ENCODE results near the gene MYLK. TPM values are rescaled to one million over a fixed set of nuclear protein-coding genes. Genes with fewer than 3 reads are reported as not detected.

Gene MYLK
- total and polyA plus RNA-seq, 9 of the 15 experiments (the other 6 are each of a cell fraction or from before 2014, with no cell fraction given): 0.11 to 0.53 (median 0.18) TPM; not detected in 2

DNA sequence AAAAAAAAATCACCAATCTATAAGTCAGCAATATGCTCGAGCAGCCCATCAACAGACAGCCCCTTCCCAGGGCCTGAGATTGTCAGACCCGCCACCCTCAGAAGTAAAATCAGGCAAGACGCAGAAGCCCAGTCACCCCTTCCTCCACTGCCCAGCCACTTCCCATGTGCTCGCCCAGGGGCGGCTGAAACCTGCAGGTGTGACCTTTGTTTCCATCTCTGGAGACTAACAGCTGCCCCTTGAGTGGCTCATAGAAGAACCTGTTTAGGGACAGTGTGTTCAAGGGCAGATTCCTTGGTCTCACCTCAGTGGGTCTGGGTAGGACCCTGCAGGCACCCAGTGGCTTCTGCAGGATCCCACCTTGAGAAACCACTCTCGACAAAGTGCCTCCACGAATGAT lies 105.6 kb downstream of the MYLK start:
- H3K4me3 ChIP-seq: no peak overlapping the region
- no peaks in the 10 kb centered on the region for H3K9me3 ChIP-seq (replicated peaks; ENCODE audit: control insufficient read depth, insufficient read depth, low read depth, low read length)
- H3K27me3 ChIP-seq (ENCODE audit: control insufficient read depth in 2 of 2, insufficient read depth in 2 of 2, low read length in 2 of 2): peaks cover 0 to 26% of the 10 kb centered on the region in 2 experiments; a peak in 2 of 5 replicates
- no peak for FAIRE-seq
- ChIA-PET POLR2A (no interaction called here), CTCF (ENCODE audit: low intra/inter-chr PET ratio) (no interaction called here)
- no peak overlapping the region for H3K9ac ChIP-seq (ENCODE audit: insufficient read depth in 1 of 2, low read depth in 2 of 2, low read length in 2 of 2)
- H3K27ac ChIP-seq (ENCODE audit: extremely low read depth, low read depth, low read length): no peak overlapping the region
- no peak overlapping the region for H3K4me2 ChIP-seq (ENCODE audit: insufficient read depth, low read length)
- intact Hi-C loops (cut with micrococcal nuclease): no loop called here
- no TSS peak for BruUV-seq (replicated peaks)
- no peaks in the 10 kb centered on the region for H3K4me1 ChIP-seq (replicated peaks in 1 of 2; ENCODE audit: control insufficient read depth in 2 of 2, insufficient read depth in 2 of 2, low read length in 2 of 2)
- 0% methylated on average over 4 of the region's 7 CpGs for whole genome bisulfite sequencing (ENCODE audit: insufficient coverage, low coverage, missing lambda C conversion rate)
- H3K79me2 ChIP-seq (ENCODE audit: control insufficient read depth, insufficient read depth, low read length): no peaks in the 10 kb centered on the region
- no peaks in the 10 kb centered on the region for H3K9me1 ChIP-seq (ENCODE audit: control insufficient read depth, insufficient read depth, low read length)
- no peak for DNase-seq (ENCODE audit: extremely low read depth in 1 of 4, low spot score in 3 of 4)
- in situ Hi-C loops (cut with MboI): no loop called here
- no peaks in the 10 kb centered on the region for H4K20me1 ChIP-seq (replicated peaks; ENCODE audit: control insufficient read depth, insufficient read depth, low read length)
- no peaks in the 10 kb centered on the region for H3K36me3 ChIP-seq (ENCODE audit: control insufficient read depth, insufficient read depth, low read length)
- H2AFZ ChIP-seq (ENCODE audit: low read depth, low read length): no peak overlapping the region
- ATAC-seq: no peak
- TF ChIP-seq RBM15 (IDR thresholded peaks at IDR 0.05; ENCODE audit: insufficient read depth, low read length) (no peak), TCF3 (CRISPR knock-in tag; IDR thresholded peaks at IDR 0.05) (no peak), NR3C1 (CRISPR knock-in tag; IDR thresholded peaks at IDR 0.05) (no peak), KDM2B (CRISPR knock-in tag; IDR thresholded peaks at IDR 0.05) (no peak), ARHGAP35 (IDR thresholded peaks at IDR 0.05; ENCODE audit: partially characterized antibody) (no peak), KLF16 (IDR thresholded peaks at IDR 0.05) (no peak), ZNF766 (CRISPR knock-in tag; conservative IDR thresholded peaks at IDR 0.05) (no peak), ESRRB (CRISPR knock-in tag; IDR thresholded peaks at IDR 0.05; ENCODE audit: borderline replicate concordance) (no peak)
- TF ChIP-seq, protein P1, sequence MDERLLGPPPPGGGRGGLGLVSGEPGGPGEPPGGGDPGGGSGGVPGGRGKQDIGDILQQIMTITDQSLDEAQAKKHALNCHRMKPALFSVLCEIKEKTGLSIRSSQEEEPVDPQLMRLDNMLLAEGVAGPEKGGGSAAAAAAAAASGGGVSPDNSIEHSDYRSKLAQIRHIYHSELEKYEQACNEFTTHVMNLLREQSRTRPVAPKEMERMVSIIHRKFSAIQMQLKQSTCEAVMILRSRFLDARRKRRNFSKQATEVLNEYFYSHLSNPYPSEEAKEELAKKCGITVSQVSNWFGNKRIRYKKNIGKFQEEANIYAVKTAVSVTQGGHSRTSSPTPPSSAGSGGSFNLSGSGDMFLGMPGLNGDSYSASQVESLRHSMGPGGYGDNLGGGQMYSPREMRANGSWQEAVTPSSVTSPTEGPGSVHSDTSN (CRISPR knock-in tag; IDR thresholded peaks at IDR 0.05; ENCODE audit: low read depth): no peak
- TF ChIP-seq, protein P1 (tag; conservative IDR thresholded peaks at IDR 0.05; ENCODE audit: low read depth): no peak
- TF ChIP-seq, protein P2, sequence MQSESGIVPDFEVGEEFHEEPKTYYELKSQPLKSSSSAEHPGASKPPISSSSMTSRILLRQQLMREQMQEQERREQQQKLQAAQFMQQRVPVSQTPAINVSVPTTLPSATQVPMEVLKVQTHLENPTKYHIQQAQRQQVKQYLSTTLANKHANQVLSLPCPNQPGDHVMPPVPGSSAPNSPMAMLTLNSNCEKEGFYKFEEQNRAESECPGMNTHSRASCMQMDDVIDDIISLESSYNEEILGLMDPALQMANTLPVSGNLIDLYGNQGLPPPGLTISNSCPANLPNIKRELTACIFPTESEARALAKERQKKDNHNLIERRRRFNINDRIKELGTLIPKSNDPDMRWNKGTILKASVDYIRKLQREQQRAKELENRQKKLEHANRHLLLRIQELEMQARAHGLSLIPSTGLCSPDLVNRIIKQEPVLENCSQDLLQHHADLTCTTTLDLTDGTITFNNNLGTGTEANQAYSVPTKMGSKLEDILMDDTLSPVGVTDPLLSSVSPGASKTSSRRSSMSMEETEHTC (IDR thresholded peaks at IDR 0.05): no peak
- TF ChIP-seq, protein P3, sequence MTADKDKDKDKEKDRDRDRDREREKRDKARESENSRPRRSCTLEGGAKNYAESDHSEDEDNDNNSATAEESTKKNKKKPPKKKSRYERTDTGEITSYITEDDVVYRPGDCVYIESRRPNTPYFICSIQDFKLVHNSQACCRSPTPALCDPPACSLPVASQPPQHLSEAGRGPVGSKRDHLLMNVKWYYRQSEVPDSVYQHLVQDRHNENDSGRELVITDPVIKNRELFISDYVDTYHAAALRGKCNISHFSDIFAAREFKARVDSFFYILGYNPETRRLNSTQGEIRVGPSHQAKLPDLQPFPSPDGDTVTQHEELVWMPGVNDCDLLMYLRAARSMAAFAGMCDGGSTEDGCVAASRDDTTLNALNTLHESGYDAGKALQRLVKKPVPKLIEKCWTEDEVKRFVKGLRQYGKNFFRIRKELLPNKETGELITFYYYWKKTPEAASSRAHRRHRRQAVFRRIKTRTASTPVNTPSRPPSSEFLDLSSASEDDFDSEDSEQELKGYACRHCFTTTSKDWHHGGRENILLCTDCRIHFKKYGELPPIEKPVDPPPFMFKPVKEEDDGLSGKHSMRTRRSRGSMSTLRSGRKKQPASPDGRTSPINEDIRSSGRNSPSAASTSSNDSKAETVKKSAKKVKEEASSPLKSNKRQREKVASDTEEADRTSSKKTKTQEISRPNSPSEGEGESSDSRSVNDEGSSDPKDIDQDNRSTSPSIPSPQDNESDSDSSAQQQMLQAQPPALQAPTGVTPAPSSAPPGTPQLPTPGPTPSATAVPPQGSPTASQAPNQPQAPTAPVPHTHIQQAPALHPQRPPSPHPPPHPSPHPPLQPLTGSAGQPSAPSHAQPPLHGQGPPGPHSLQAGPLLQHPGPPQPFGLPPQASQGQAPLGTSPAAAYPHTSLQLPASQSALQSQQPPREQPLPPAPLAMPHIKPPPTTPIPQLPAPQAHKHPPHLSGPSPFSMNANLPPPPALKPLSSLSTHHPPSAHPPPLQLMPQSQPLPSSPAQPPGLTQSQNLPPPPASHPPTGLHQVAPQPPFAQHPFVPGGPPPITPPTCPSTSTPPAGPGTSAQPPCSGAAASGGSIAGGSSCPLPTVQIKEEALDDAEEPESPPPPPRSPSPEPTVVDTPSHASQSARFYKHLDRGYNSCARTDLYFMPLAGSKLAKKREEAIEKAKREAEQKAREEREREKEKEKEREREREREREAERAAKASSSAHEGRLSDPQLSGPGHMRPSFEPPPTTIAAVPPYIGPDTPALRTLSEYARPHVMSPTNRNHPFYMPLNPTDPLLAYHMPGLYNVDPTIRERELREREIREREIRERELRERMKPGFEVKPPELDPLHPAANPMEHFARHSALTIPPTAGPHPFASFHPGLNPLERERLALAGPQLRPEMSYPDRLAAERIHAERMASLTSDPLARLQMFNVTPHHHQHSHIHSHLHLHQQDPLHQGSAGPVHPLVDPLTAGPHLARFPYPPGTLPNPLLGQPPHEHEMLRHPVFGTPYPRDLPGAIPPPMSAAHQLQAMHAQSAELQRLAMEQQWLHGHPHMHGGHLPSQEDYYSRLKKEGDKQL (CRISPR knock-in tag; IDR thresholded peaks at IDR 0.05; ENCODE audit: borderline replicate concordance): no peak
- TF ChIP-seq, protein P4, sequence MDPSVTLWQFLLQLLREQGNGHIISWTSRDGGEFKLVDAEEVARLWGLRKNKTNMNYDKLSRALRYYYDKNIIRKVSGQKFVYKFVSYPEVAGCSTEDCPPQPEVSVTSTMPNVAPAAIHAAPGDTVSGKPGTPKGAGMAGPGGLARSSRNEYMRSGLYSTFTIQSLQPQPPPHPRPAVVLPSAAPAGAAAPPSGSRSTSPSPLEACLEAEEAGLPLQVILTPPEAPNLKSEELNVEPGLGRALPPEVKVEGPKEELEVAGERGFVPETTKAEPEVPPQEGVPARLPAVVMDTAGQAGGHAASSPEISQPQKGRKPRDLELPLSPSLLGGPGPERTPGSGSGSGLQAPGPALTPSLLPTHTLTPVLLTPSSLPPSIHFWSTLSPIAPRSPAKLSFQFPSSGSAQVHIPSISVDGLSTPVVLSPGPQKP (CRISPR knock-in tag; IDR thresholded peaks at IDR 0.05): no peak

Measured in K562 (cell line).